ENCODE measurements around the gene NBEA.
A peak's percentile ranks its signal among the peaks of the same experiment; 100 is the strongest.
"Not testable (repeated sequence)": the region's sequence is repeated elsewhere in the genome, so short reads cannot be mapped to it uniquely, and the experiment has no call there.

The NBEA gene, protein sequence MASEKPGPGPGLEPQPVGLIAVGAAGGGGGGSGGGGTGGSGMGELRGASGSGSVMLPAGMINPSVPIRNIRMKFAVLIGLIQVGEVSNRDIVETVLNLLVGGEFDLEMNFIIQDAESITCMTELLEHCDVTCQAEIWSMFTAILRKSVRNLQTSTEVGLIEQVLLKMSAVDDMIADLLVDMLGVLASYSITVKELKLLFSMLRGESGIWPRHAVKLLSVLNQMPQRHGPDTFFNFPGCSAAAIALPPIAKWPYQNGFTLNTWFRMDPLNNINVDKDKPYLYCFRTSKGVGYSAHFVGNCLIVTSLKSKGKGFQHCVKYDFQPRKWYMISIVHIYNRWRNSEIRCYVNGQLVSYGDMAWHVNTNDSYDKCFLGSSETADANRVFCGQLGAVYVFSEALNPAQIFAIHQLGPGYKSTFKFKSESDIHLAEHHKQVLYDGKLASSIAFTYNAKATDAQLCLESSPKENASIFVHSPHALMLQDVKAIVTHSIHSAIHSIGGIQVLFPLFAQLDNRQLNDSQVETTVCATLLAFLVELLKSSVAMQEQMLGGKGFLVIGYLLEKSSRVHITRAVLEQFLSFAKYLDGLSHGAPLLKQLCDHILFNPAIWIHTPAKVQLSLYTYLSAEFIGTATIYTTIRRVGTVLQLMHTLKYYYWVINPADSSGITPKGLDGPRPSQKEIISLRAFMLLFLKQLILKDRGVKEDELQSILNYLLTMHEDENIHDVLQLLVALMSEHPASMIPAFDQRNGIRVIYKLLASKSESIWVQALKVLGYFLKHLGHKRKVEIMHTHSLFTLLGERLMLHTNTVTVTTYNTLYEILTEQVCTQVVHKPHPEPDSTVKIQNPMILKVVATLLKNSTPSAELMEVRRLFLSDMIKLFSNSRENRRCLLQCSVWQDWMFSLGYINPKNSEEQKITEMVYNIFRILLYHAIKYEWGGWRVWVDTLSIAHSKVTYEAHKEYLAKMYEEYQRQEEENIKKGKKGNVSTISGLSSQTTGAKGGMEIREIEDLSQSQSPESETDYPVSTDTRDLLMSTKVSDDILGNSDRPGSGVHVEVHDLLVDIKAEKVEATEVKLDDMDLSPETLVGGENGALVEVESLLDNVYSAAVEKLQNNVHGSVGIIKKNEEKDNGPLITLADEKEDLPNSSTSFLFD (N-terminal part only)

DNA sequence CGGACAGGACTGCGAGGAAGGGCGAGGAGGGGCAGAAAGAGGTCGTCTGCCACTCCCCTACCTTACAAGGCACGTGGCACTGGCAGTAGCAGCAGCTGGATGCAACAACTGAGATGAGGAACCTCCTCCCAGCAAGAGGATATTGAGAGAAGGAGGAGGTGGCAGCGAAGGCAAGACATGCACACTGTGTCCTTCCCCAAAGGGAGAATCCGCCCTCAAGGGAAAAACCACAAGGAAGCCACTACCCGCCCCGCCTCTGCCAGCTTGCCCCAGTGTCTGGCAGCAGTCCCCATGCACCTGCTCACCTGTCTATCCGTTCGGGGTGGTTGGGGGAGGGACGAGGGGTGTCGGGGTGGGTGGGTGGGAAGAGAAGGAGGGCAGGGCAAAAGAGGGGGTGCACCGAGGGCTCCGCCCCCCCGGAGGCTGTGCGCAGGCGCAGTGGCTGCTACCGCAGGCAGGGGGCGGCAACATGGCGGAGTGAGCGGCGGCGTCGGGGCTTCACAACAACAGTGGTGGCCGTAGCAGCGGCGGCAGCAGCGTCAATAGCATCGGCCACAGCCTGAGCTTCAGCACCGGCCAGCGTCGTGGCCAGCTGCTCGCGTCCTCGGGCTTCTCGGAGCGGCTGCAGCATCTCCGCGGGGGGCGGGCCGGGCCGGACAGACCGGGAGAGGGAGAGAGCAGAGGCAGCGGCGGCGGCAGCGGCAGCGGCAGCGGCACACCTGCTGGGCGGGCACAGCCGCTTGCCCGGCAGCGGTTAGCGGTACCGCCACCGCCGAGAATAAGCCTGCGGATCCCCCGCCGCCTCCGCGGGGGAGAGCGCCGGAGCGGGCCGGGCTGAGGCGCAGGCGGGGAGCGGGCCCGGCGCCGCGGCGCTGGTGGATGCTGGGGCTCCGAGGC lies at the start of gene NBEA:
Gene NBEA (plus strand): TSS at position 436 of the 897 bp plus-strand sequence. CDS start 551 bp downstream, outside the sequence.
- DNase-seq, result peak; percentile 43

DNA sequence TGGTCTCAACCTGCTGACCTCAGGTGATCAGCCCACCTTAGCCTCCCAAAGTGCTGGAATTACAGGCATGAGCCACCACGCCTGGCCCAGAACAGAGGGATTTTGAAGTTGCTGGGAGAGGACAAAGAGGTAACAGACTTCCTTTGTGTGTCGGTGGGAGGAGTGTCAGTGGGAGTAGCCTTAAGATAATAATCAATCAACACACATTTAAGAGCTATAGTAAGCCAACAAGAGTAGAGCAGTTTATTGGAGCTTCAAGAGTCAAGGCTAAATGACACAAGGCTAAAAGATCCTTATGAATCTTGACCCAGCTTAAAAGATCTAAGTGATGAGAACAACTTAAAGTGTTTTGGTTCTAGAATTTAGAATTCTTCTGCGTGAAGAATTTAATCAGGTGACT lies 47.3 kb upstream of the NBEA start:
- no peak for DNase-seq

DNA sequence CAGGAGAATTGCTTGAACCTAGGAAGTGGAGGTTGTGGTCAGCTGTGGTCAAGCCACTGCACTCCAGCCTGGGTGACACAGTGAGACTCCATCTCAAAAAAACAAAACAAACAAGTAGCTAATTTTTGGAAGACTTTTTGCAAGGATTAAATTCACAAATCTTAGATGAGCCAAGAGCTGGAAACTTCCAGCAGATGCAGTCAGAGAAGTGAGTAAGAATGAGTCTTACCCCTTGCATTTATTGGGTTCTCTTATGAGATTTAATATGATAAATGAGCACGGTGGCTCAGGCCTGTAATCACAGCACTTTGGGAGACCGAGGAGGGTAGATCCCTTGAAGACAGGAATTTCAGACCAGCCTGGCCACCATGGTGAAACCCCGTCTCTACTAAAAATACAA lies 44.9 kb upstream of the NBEA start:
- no peak for DNase-seq

DNA sequence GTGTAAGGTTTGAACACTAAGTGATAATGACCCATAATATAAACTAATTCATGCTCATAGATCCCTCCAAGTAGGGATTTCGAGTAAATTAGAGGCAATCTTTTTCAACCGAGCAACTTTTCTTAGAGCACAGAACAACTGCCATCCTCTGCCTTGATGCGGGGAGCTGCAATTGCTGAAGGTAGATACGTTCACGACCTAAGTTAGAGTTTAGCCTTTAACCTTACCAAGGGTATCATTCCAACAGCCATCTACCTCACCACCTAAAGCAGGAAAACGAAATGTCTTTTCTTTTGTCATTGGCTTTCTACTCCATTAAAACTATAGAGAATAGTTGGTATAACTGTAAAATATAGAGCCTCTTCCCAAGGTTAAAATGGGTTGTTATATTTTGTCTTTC lies 42.2 kb upstream of the NBEA start:
- DNase-seq, result no peak

DNA sequence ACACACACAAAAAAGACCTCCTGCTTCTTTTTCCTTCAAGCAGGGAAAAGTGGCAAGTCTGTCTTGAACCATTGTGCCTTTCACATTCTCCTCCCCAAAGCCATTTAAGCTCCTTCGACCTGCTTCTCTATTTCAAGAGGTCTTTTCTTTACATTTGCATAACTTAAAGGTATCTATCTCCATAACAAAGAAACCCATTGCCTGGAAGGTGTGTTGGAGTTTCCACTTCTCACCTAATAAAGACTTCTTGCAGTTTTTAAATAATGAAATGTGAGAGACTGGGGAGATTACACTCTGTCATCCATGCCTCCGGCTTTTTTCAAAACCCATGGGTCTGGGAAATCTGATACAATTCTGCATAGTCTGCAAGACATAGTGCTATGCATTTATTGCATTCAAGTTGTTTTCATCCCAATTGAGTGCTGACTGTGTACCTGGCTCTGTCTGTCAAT lies 41.8 kb upstream of the NBEA start:
- DNase-seq, result no peak

DNA sequence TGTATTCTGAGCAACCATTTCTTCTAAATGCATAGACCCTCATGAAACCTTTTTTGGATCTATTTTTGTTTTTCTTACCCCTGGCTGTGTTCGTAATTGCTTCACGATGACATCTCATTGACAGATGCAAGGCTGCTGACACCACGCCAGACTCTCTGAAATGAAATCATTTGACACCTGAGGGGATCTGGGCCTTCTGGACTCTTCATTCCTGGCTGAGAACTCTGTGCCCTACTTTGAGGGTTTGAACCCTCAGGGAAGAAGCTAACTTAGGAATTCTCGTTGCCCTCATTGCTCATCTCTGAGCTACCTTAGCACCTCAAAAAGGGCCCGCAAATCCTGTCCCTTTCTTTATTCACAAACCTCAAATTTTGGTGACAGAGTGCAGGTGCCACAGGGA lies 40.5 kb upstream of the NBEA start:
- no peak for DNase-seq

DNA sequence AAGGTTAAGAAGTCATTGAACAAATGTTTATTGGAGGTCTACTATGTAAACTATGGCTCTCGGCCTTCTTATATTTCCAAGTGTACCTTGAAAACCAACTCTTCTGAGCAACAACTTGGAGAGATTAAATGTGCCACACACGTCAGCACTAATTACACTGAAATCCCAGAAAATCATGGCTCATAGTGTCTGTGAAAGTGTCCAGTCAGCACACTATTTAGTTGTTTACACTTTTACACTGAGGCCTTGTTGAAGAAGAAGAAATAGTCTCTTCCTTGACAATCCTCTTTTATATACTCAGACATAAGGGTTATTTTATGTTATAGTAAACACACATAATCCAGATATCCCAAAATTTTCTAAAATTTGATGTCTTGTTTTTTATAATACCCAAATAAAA lies 30.9 kb upstream of the NBEA start:
- DNase-seq, result no peak

DNA sequence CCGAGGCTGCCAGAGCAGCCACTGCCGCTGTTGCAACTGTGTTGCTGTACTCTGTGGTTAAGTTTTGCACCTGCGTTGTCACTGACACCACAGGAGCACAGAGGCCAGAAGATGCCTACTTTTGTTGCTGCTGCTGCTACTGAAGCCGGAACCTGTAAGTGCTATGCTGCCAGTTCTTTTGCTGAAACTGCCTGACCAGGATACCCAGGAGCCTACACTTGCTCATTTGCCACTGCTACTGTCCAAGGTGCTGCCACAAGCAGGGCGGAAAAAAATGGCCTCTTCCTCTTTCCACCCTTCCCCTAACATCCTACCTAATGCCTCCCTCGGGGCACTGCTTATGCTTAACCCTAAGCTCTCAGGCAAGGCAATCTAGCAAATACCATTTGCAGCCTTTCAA lies 29.0 kb upstream of the NBEA start:
- no peak for DNase-seq

DNA sequence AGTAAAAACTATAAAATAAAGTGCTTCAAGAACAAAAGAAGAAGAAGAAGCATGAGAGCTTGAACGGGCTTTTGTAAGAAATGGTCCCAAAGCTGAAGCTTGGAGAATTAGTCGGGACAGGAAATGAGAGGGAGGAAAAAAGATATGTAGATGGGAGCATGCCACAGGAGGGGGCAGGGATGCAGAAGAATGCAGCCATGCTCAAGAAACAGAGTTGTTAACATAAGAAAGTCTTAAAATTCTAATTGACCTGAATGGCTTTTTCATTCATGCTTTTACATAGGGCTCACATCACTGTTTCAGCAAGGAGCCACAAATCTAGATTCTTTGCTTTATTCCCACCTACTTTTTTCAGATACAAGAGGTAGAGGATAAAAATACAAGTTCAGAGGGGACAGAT lies 27.7 kb upstream of the NBEA start:
- no peak for DNase-seq

DNA sequence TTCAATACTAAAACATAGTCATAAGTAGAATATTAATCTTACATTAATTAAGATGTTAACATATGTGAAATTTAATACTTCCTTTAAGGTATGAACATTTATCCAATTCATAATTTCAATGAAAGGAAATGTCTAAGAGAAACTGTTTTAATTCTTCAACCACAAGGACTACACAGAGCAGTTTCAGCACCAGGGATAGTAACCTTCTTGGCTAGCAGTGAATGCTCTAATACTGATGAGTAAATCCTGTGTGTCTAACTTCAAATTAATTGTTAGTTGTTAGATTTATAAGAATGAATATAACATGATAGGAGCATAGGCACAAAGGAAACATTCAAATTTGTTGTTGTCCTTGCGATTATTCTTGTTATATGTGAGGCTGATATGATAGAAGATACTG lies 15.6 kb upstream of the NBEA start:
- DNase-seq, result no peak

DNA sequence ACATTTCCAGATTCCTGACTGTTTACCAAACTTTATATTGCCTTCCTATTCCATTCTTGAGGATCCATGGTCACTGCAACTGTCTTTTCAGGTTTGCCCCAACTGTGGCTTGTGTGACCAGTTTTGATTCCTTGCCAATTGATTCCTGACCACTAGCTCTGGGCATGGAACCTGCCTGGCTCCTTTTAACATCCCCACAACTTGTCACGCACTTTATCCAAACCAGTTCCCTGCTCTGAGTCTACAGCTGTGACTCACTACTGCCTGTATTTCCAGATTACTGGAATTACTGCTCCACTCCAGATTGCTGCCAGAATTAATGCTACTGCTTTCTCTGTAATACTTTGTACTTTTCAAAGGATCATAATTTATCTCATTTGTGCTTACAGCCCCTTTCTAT lies 13.4 kb upstream of the NBEA start:
- not testable (repeated sequence) for DNase-seq

DNA sequence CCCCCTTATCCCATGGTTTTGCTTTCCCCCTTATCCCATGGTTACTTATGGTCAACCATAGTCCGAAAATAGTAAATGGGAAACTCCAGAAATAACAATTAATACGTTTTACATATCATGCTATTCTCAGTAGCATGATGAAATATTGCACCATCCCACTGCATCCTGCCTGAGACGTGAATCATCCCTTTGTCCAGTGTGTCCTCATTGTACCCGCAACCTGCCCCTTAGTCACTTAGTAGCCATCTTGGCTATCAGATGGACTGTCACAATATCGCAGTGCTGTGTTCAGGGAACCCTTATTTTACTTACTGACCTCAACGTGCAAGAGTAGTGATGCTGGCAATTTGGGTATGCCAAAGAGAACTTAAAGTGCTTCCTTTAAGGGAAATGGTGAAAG lies 10.5 kb upstream of the NBEA start:
- DNase-seq, result no peak

DNA sequence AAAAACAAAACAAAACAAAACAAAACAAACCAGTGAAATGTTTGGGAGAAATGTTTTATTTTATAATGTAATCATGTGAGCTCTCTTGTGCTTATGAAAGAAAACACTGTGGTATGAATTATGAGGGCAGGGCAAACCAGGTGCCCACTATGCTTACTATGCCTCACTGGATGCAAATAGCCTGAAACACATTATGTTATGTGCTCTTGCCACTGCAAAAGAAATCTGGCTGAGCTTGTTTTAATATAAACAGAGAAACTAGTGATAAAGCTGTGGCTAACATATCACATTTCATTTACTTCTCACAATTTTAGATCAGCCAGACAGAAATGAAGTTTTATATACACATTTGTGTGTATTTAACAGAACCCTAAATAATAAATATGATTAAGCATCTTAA lies 8.7 kb upstream of the NBEA start:
- no peak for DNase-seq

DNA sequence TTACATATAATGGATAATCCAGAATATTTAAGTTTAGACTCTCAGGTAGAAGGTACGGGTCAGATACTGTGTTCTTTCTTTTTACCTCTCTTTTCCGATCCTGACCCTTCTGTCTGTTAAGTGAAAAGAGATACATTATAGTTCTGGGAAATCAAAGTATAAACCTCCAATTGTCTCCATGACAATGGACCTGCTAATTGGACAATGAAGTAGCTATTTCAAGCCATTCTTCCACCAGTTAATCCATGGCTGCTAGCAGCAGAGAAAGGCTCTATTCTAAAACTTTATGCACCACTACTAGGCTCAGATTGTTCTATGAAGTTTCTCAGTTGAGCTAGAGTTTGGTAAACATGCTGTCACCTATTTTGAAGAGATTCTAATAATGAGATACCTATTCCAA lies 8.3 kb upstream of the NBEA start:
- DNase-seq, result no peak

DNA sequence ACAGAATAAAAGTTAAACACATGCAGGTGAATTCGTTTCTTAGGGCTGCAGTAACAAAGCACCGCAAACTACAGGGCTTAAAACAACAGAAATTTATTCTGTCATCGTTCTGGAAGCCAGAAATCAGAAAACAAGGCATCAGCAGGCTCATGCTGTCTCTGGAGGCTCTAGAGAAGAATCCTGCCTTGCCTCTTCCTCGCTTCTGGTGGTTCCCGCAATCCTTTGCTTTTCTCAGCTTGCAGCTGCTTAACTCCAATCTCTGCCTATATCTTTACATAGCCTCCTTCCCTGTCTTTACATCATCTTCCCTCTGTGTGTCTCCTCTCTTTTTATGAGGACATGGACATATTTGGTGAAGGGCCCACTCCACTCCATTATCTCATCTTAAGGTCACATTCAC lies 6.2 kb upstream of the NBEA start:
- DNase-seq, result no peak

DNA sequence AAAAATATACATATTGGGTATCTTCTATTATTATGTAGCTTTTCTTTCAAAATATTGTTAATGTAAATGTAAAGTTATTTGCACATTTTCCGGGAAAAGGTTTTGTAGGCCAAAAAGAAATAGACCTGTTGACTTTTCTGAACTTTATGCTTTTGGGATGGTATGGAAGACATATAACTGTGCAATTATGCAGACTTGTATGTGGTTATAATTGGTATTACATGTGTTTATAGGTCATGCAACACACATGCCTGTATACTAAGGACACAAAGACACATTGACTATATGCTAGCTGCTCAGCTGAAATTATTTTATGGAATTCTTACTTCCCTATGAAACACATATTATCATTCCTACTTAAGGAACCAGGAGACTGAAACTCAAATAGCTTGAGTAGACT lies 2.3 kb upstream of the NBEA start:
- DNase-seq, result no peak

DNA sequence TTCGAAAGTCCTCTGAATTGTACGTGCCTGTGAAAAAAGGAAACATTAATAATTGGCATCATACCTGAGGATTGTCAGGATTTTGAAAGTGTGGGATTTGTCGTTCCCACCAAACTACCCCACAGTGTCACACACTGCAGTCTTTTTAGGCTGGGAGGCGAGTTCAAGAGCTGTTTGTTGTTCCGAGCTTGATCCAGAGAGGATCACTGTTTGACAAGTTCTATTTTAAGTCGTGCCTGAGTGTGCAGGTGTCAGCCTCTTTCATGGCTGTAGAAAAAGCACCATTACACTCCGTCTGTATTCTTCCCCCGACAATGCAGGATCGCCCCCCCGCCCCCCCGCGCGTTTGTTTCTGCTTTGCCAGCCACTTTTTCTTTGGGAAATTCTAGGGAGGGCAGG lies 635 bp upstream of the NBEA start:
- DNase-seq, result no peak

DNA sequence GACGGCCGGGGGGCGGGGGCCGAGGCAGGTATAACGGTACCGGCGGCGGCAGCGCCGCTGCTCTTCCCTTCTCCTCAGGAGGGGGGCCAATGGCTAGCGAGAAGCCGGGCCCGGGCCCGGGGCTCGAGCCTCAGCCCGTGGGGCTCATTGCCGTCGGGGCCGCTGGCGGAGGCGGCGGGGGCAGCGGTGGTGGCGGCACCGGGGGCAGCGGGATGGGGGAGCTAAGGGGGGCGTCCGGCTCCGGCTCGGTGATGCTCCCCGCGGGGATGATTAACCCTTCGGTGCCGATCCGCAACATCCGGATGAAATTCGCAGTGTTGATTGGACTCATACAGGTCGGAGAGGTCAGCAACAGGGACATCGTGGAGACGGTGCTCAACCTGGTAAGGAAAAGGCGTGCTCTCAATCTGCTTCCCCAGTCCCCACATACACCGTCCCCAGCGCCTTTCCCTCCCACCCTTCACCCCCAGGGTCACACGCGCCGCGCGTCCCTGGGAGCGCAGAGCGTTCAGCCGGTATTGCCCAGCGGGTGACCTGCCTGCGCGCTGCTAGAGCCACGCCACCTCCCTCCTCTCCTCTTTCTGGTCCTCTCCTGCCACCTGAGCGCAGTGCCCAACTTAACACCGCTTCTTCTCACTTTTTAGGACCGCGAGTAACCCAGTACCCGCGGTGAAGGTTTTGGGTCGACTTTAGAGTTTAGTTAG lies 814 bp downstream of the NBEA start:
- DNase-seq, result no peak

DNA sequence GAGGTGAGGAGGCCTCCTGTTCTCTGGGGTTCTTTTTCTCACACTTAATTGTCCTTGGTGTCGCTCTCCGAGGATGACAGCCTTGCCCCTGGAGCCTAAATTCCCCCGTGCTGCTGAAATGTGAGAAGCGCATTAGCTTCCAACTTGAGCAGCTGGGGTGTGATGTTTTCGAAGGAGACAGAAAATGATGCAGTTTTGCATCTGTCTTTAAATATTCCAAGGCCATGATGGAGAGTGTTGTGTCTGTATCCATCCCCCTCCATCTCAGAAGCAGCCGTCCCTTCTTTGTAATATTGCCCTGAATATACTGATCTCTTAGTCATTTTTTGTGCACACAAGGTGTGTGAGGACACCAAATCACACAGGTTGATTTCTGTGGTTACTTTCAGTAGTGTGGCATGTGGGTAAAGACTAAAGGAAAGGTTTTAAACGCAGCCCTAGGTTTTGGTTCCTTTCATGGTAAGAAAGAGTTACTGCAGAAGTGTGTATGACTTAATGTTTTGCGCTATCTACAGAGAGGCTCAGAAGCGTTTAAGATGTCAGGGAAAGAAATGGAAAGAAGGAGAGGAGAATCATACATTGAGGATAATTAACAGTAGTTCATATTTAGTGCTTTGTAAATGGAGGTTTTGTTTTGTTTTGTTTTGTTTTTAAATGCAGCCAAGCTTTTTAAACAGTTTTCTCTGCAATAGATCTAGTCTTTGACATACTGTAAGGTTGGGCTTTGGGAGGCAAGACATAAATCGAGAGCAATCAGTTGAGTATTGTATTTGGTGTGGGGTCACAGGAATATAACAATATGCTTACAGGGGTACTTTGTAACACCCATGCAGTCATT lies 1.6 kb downstream of the NBEA start:
- peak; percentile 32 for DNase-seq

DNA sequence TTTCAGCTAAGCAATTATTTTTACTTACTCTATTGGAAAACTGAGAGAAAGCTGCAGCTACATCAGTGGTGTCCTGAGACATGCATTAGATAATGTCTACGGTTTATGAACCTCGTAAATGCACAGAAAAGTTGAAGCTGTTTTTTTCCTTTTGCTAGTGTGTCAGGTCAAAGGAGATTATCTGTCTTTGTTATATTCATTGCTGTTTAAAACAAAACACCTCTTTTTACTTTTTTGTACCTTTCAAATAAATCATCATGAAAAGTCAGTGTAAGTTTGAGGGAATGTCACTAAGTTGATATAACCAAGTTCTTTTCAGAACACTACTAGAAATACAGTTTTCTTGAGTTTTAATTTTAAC lies 2.2 kb downstream of the NBEA start:
- no peak for DNase-seq

DNA sequence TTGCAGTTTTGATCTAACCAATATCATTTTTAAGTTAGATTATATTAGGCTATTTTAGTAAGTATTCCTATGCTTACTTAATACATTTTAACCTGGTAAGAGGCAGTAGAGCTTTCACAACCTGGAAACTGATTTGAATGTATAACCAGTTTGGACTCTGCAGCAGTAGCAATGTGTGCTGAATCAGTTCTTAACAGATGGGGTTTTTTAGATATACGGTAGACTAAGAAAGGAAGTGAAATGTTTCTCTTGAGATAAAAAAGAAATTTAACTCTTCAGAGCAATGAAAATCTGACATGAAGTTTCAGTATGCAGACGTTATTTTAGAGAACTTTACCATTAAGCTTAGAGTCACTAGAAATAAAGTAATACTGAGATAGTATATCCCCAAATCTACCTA lies 2.7 kb downstream of the NBEA start:
- DNase-seq, result no peak
